HEK293 (cell line): Measurements from ENCODE around the gene ARL5A.

Experiments used
- CTCF ChIA-PET: fragments of 350-600 bp; formaldehyde crosslinking; extraction: SDS; loops from one replicate; lab custom pipeline; 2021; ENCODE audit warnings: antibody characterized with exemption; lab: Yijun Ruan, JAX
- POLR2A ChIA-PET: fragments of 300-600 bp; formaldehyde crosslinking; extraction: SDS; loops from one replicate; lab custom pipeline; 2020; ENCODE audit warnings: antibody characterized with exemption, inconsistent platforms; lab: Yijun Ruan, JAX
- H3K27ac ChIP-seq: fragments of 200-500 bp; sonication (Bioruptor generic); 2 replicates; pipeline ENCODE4 v1.5.1; 2014; ENCODE audit warnings: low read depth, low read length, control low read depth, inconsistent platforms; ENCODE audit errors: extremely low read depth
- H3K36me3 ChIP-seq, 2 experiments: fragments of 200-500 bp in 1 of 2; sonication (Bioruptor generic) in 1 of 2; 1 replicate in 1 of 2; 2 replicates in 1 of 2; pipeline ENCODE4 v1.5.1; 2014 to 2017; ENCODE audit warnings: inconsistent platforms in 2 of 2, low read length in 2 of 2; ENCODE audit not compliant: control insufficient read depth in 2 of 2, insufficient read depth in 1 of 2
- H3K4me1 ChIP-seq: fragments of 200-500 bp; sonication (Bioruptor generic); 2 replicates; pipeline ENCODE4 v1.5.1; 2014; ENCODE audit warnings: mild to moderate bottlenecking, low read length, inconsistent platforms; ENCODE audit not compliant: control insufficient read depth, insufficient read depth
- H3K4me3 ChIP-seq: 2 replicates; pipeline ENCODE4 v1.5.1; 2011; ENCODE audit warnings: low read depth, mild to moderate bottlenecking, control low read depth, low read length, moderate library complexity
- H3K9me3 ChIP-seq: fragments of 200-500 bp; sonication (Bioruptor generic); 2 replicates; pipeline ENCODE4 v1.5.1; 2014; ENCODE audit warnings: low read depth, low read length, inconsistent platforms; ENCODE audit not compliant: control insufficient read depth, insufficient read depth
- SETDB1 ChIP-seq: IDR thresholded peaks from one replicate; pipeline ENCODE4 v1.6.1; 2017; ENCODE audit warnings: mild to moderate bottlenecking, low read length, moderate library complexity, mixed read lengths; ENCODE audit not compliant: insufficient read length
- SP3 ChIP-seq: fragments of 450-650 bp; formaldehyde crosslinking; IDR thresholded peaks from 2 replicates; pipeline ENCODE4 v1.5.1; 2016; ENCODE audit warnings: missing biosample characterization, missing genetic modification characterization
- ZBTB8A ChIP-seq: fragments of 450-650 bp; formaldehyde crosslinking; IDR thresholded peaks from 2 replicates; pipeline ENCODE4 v1.5.1; 2016; ENCODE audit warnings: missing biosample characterization, missing genetic modification characterization
- ZNF10 ChIP-seq: fragments of 450-650 bp; formaldehyde crosslinking; IDR thresholded peaks from 2 replicates; pipeline ENCODE4 v1.5.1; 2017; ENCODE audit warnings: missing biosample characterization, missing genetic modification characterization
- ZNF133 ChIP-seq: fragments of 450-650 bp; formaldehyde crosslinking; IDR thresholded peaks from 2 replicates; pipeline ENCODE4 v1.5.1; 2016; ENCODE audit warnings: missing biosample characterization, missing genetic modification characterization
- ZNF174 ChIP-seq: fragments of 450-650 bp; formaldehyde crosslinking; IDR thresholded peaks from 2 replicates; pipeline ENCODE4 v1.5.0; 2017; ENCODE audit warnings: missing biosample characterization, mild to moderate bottlenecking, missing genetic modification characterization
- ZNF19 ChIP-seq: fragments of 450-650 bp; formaldehyde crosslinking; IDR thresholded peaks from 2 replicates; pipeline ENCODE4; 2016; ENCODE audit warnings: missing biosample characterization, missing genetic modification characterization, low read depth
- ZNF2 ChIP-seq: fragments of 450-650 bp; formaldehyde crosslinking; IDR thresholded peaks from 2 replicates; pipeline ENCODE4 v1.5.1; 2016; ENCODE audit warnings: missing biosample characterization, missing genetic modification characterization
- ZNF214 ChIP-seq: fragments of 450-650 bp; formaldehyde crosslinking; IDR thresholded peaks from 2 replicates; pipeline ENCODE4 v1.5.1; 2017; ENCODE audit warnings: missing biosample characterization, mild to moderate bottlenecking, missing genetic modification characterization, borderline replicate concordance
- ZNF324 ChIP-seq: fragments of 450-650 bp; formaldehyde crosslinking; IDR thresholded peaks from 2 replicates; pipeline ENCODE4 v1.5.1; 2016; ENCODE audit warnings: missing biosample characterization, missing genetic modification characterization
- ZNF473 ChIP-seq: fragments of 450-650 bp; formaldehyde crosslinking; IDR thresholded peaks from 2 replicates; pipeline ENCODE4 v1.5.1; 2017; ENCODE audit warnings: missing biosample characterization, missing genetic modification characterization
- ZNF510 ChIP-seq: fragments of 450-650 bp; formaldehyde crosslinking; IDR thresholded peaks from 2 replicates; pipeline ENCODE4 v1.5.1; 2018; ENCODE audit warnings: mild to moderate bottlenecking, missing genetic modification characterization, missing biosample characterization; ENCODE audit not compliant: insufficient replicate concordance
- ZNF514 ChIP-seq: fragments of 450-650 bp; formaldehyde crosslinking; IDR thresholded peaks from 2 replicates; pipeline ENCODE4 v1.5.1; 2016; ENCODE audit warnings: missing biosample characterization, missing genetic modification characterization
- ZNF518A ChIP-seq: fragments of 450-650 bp; formaldehyde crosslinking; conservative IDR thresholded peaks from 2 replicates; pipeline ENCODE4 v1.5.1; 2016; ENCODE audit warnings: low read depth, missing biosample characterization, missing genetic modification characterization
- ZNF521 ChIP-seq: fragments of 450-650 bp; formaldehyde crosslinking; IDR thresholded peaks from 2 replicates; pipeline ENCODE4 v1.5.1; 2017; ENCODE audit warnings: missing biosample characterization, mild to moderate bottlenecking, missing genetic modification characterization
- ZNF596 ChIP-seq: fragments of 450-650 bp; IDR thresholded peaks from 2 replicates; pipeline ENCODE4 v1.5.0; 2018; ENCODE audit warnings: missing biosample characterization, mild to moderate bottlenecking, missing genetic modification characterization, moderate library complexity
- ZNF621 ChIP-seq: fragments of 450-650 bp; formaldehyde crosslinking; IDR thresholded peaks from 2 replicates; pipeline ENCODE4 v1.5.1; 2017; ENCODE audit warnings: missing biosample characterization, missing genetic modification characterization
- ZNF639 ChIP-seq: fragments of 450-650 bp; formaldehyde crosslinking; IDR thresholded peaks from 2 replicates; pipeline ENCODE4 v1.5.1; 2016; ENCODE audit warnings: missing biosample characterization, missing genetic modification characterization
- ZNF654 ChIP-seq: fragments of 450-650 bp; formaldehyde crosslinking; IDR thresholded peaks from 2 replicates; pipeline ENCODE4 v1.5.1; 2016; ENCODE audit warnings: low read depth, missing biosample characterization, missing genetic modification characterization
- ZNF664 ChIP-seq: fragments of 450-650 bp; formaldehyde crosslinking; IDR thresholded peaks from 2 replicates; pipeline ENCODE4 v1.5.1; 2016; ENCODE audit warnings: missing biosample characterization, missing genetic modification characterization
- ZNF670 ChIP-seq: fragments of 450-650 bp; formaldehyde crosslinking; IDR thresholded peaks from 2 replicates; pipeline ENCODE4 v1.5.1; 2016; ENCODE audit warnings: missing biosample characterization, missing genetic modification characterization, low read depth
- ZNF76 ChIP-seq: fragments of 450-650 bp; formaldehyde crosslinking; IDR thresholded peaks from 2 replicates; pipeline ENCODE4; 2016; ENCODE audit warnings: low read depth, missing biosample characterization, missing genetic modification characterization, borderline replicate concordance
- ZNF768 ChIP-seq: fragments of 450-650 bp; formaldehyde crosslinking; IDR thresholded peaks from 2 replicates; pipeline ENCODE4 v1.5.1; 2018; ENCODE audit warnings: missing biosample characterization, mild to moderate bottlenecking, missing genetic modification characterization
- TF ChIP-seq, protein P1 (sequence below): fragments of 450-650 bp; formaldehyde crosslinking; IDR thresholded peaks from 2 replicates; pipeline ENCODE4 v1.5.0; 2017; ENCODE audit warnings: missing biosample characterization, missing genetic modification characterization, borderline replicate concordance
- TF ChIP-seq, protein P2 (sequence below): fragments of 450-650 bp; formaldehyde crosslinking; IDR thresholded peaks from 2 replicates; pipeline ENCODE4 v1.5.1; 2016; ENCODE audit warnings: missing biosample characterization, missing genetic modification characterization, low read depth

Gene ARL5A

DNA sequence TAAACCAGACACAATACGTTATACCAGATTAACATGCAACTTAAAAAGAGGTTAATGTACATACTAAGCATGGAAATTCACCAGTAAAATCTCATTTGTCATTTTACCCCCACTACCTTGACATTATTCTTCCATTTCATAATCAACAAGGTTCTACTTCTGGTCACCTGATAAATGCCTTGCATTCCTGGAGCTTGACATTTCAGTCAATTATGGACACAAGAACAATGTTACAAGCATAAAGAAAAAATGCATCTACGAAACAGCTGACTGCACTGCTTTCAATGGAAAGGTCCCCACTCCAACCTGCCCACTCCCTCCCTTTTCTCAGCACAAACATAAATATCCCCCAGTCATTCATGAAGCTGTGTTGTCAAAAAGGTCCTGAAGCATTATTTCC, 31.4 kb downstream of the ARL5A start:
- TF ChIP-seq SP3 (tag by site-specific recombination) (no peak), ZNF174 (tag by site-specific recombination) (no peak), ZNF664 (tag by site-specific recombination) (no peak), ZNF19 (tag by site-specific recombination) (no peak), ZNF133 (tag by site-specific recombination) (no peak), ZNF670 (tag by site-specific recombination) (no peak), ZNF2 (tag by site-specific recombination) (no peak), ZNF639 (tag by site-specific recombination) (no peak), ZNF621 (tag by site-specific recombination) (no peak), ZNF473 (tag by site-specific recombination) (no peak), ZNF596 (tag by site-specific recombination) (no peak), ZNF521 (tag by site-specific recombination) (no peak), ZNF214 (tag by site-specific recombination) (no peak), SETDB1 (no peak), ZNF514 (tag by site-specific recombination) (no peak), ZNF324 (tag by site-specific recombination) (no peak), ZNF76 (tag by site-specific recombination) (no peak)
- TF ChIP-seq, protein P1, sequence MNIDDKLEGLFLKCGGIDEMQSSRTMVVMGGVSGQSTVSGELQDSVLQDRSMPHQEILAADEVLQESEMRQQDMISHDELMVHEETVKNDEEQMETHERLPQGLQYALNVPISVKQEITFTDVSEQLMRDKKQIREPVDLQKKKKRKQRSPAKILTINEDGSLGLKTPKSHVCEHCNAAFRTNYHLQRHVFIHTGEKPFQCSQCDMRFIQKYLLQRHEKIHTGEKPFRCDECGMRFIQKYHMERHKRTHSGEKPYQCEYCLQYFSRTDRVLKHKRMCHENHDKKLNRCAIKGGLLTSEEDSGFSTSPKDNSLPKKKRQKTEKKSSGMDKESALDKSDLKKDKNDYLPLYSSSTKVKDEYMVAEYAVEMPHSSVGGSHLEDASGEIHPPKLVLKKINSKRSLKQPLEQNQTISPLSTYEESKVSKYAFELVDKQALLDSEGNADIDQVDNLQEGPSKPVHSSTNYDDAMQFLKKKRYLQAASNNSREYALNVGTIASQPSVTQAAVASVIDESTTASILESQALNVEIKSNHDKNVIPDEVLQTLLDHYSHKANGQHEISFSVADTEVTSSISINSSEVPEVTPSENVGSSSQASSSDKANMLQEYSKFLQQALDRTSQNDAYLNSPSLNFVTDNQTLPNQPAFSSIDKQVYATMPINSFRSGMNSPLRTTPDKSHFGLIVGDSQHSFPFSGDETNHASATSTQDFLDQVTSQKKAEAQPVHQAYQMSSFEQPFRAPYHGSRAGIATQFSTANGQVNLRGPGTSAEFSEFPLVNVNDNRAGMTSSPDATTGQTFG (tag by site-specific recombination): no peak
- TF ChIP-seq, protein P2, sequence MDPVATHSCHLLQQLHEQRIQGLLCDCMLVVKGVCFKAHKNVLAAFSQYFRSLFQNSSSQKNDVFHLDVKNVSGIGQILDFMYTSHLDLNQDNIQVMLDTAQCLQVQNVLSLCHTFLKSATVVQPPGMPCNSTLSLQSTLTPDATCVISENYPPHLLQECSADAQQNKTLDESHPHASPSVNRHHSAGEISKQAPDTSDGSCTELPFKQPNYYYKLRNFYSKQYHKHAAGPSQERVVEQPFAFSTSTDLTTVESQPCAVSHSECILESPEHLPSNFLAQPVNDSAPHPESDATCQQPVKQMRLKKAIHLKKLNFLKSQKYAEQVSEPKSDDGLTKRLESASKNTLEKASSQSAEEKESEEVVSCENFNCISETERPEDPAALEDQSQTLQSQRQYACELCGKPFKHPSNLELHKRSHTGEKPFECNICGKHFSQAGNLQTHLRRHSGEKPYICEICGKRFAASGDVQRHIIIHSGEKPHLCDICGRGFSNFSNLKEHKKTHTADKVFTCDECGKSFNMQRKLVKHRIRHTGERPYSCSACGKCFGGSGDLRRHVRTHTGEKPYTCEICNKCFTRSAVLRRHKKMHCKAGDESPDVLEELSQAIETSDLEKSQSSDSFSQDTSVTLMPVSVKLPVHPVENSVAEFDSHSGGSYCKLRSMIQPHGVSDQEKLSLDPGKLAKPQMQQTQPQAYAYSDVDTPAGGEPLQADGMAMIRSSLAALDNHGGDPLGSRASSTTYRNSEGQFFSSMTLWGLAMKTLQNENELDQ: no peak
- ChIA-PET POLR2A (no interaction called here), CTCF (interaction anchor here (0.7 kb wide), 1 partner anchor 9 kb away, joined by 3 read pairs; no protein-coding TSS in a partner anchor)
- Histone ChIP-seq H3K36me3 (peaks cover 0 to 18% of the 10 kb centered on the region in 2 experiments; a peak in 1 of 3 replicates), H3K27ac (no peak overlapping the region), H3K4me3 (no peak overlapping the region), H3K4me1 (no peaks in the 10 kb centered on the region), H3K9me3 (no peaks in the 10 kb centered on the region)

GRCh38 chr2:151795646-151796240, 32.5 kb downstream of the ARL5A start:
- H3K9me3 ChIP-seq: no peaks in the 10 kb centered on the region
- ChIA-PET POLR2A (no interaction called here), CTCF (interaction anchor here (0.7 kb wide), 1 partner anchor 211 kb away, joined by 4 read pairs; no protein-coding TSS in a partner anchor)
- no peak overlapping the region for H3K4me3 ChIP-seq
- no peak overlapping the region for H3K27ac ChIP-seq
- peaks cover 0 to 23% of the 10 kb centered on the region in 2 experiments; a peak in 1 of 3 replicates for H3K36me3 ChIP-seq
- H3K4me1 ChIP-seq: no peaks in the 10 kb centered on the region
- TF ChIP-seq ZNF510 (tag by site-specific recombination) (no peak), ZBTB8A (tag by site-specific recombination) (no peak), ZNF10 (no peak), ZNF768 (tag by site-specific recombination) (no peak), ZNF518A (tag by site-specific recombination) (no peak), ZNF654 (tag by site-specific recombination) (no peak)
